NCI-H510A (cell line): Measurements from ENCODE around the gene EHBP1L1.

Experiments
- DNase-seq: peaks from one replicate; lab custom pipeline; 2025; lab: John Stamatoyannopoulos, UW

Gene EHBP1L1

DNA sequence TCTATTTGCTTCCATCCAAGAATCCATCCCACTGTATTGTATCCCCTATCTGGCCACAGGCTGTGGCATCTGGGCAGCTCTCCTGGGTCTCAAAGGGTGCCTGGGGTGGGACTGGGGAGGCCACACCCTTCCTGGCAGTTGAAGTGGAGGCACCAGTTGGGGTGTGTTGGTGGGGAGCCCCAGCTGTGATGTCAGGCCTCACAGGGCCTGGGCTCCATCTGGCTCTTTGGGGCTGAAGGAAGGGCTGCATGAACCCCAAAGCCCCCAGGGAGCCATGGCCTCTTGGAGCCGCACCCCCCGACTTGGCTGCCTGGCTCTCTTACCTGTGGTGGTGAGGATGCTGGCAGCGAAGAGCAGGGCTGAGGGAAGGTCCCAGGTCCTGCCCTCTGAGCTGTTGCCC lies 19.3 kb downstream of the EHBP1L1 start:
- no peak for DNase-seq

DNA sequence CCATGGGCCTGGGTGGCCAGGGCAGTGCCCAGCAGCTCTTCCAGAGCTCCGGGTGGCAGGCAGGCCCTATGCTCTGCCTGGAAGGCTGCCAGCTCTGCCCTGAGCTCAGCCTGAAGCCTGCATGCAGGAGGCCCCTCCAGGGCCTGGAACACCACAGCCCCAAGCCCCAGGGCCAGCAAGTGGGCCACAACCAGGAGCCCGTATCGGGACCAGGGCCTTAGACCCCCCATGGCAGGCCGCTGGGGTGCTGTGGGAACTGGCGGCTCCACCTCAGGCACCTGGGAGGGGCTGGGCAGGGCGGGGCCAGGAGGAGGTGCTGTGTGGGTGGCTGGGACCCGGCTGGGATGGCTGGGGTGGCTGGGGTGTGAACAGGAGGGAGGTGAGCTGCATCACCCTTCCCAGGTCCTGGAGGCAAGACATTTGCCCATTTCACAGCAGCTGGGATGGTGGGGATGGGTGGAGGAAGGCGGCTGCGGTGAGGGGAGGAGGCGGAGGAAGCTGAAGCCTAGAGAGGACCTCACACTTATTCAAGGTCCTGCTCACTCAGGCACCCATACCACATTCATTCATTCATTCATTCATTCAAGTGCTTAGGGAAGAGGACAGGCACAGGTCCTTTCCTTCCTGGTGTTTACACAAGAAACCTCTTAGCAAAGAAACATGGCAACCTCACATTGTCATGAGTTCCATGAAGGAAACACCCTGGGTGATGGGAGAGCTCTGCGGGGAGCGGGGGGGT lies 19.9 kb downstream of the EHBP1L1 start, which contains the start of gene KCNK7:
Gene KCNK7 (minus strand): TSS at position 258 of the 739 bp plus-strand sequence. CDS start 28 bp downstream, at position 230.
- DNase-seq = no peak

DNA sequence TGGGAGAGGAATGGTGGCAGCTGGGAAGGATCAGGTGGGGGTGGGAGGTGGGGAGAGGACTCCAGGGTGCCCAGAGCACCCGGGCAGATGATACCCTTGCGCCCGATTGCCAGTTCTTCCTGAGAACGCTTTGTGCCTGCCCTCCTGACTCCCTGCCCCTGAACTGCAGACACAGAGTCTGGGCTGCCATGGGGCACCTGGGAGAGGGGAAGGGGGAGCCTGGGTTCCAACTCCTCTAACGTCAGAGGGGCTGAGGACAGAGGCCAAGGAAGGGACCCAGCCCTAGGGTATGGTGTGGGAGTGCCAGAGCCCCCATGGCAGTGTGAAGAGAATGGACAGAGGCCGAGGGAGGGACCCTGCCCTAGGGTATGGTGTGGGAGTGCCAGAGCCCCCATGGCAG lies 20.7 kb downstream of the EHBP1L1 start:
- no peak for DNase-seq

DNA sequence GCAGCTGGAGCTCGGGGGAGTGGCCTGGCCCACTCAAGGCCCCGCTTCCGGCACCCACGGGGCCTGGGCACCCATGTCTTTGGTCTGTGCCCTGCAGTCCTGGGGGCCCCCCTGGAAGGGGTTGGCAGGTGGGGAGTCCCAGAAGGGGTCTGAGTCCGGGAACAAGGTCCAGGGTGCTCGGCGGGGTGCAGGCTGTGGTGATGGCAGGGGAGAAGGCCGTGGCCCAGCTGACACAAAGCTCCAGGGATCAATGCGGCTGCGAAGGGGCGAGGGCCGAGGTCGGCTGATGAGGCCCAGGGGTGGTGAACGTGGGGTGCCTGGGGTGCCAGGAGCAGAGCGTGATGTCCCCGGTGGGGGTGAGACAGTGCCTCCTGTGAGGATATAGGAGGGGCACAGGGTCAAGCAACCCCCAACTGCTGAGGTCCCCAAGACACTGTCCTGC lies 22.4 kb downstream of the EHBP1L1 start:
- DNase-seq = no peak

DNA sequence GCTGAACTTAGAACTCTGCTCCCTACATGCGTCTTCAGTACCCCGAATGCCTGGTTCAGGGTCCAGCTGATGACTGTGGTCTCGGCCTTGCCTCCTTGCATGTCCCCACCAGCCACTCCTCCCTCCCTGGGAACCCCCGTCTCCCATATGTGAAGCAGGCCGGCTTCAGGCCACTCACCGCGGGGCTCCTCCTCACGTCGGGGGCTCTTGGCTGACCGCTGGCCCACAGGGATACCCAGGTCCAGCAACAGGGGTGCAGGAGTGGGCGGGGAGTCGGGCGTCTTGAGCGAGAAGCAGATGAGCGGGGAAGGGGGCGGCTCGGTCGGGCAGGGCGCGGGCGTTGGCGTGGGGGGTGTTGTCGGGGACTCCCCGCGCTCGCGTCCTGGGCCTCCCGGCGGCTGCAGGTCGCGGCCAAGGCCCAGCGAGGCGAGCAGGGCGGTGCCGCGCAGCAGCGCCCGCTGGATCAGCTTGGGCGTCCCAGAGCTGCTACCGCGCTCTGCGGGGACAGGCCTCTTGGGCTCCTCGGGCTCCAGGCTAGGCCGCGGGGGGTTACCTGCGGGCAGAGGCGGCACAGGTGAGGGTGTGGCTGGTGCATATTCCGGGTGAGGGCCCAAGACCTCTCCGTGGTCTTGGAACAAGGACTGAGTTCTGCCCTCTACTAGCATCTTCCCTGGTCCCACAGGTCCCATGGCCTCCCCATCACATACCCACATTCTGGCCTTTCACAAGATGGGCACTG lies 23.5 kb downstream of the EHBP1L1 start:
- DNase-seq = no peak

DNA sequence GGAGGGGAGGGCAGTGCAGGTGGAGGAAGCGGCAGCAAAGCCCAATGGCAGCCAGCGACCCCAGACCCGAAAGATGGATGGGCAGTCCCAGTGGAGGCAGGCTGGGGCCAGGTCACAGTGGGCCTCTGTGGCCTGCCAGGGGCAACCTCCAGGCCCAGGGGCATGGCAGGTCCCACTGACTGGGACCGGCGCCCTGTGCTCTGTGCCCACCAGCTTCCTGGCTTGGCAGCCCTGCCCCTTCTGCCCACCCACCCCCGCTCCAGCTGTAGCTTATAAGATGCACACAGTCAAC lies 24.0 kb downstream of the EHBP1L1 start:
- no peak for DNase-seq

DNA sequence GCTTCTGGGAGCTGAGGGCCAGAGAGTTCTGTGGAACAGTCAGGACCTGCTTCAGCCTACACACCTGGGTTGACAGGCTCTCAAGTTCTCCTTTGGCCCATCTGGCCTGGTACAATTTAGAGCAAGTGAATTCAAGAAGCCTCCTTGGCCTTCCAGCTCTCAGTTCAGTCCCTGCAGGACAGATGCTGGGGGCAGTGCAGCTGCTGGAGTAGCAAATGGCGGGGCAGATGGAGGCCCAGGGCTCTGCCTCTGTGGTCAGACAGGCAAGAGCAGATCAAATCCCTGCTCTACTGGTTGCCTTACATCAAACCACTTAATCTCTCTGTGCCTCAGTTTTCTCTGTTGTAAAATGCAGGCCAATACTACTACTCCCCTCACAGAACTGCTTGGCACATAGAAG lies 28.4 kb downstream of the EHBP1L1 start:
- no peak for DNase-seq

DNA sequence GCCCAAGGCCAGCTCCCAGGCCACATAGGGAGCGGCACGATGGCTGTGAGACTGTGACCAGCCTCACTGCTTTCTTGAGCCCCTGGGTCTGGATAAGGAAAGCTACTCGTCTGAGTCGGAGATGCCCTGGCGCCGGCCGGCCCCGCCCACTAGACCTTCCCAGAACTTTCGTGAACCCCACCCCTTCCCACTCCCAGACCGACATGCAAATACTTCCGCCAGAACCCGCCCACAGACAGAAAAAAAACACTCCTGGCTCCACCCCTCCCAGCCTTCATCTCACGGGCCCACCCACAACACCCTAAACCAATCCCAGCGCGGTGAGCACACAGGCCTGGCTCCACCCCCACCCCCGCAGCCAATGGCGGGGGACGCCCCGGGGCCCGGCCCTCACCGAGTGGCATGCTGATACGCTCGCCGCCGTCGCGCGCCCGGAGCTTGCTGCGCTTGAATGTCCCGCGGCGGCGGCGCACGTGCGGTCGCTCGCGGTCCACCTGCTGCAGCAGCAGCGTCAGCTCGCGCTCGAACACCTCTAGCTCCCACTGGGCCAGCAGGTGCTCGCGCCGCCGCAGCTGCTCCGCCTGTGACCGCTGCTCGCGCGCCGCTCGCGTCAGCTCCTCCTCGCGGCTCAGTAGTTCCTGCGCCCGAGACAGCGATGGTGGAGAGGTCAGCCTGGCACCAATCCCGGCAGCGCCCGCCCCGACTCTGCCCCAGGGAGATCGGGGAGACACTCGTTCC lies 31.2 kb downstream of the EHBP1L1 start:
- no peak for DNase-seq

DNA sequence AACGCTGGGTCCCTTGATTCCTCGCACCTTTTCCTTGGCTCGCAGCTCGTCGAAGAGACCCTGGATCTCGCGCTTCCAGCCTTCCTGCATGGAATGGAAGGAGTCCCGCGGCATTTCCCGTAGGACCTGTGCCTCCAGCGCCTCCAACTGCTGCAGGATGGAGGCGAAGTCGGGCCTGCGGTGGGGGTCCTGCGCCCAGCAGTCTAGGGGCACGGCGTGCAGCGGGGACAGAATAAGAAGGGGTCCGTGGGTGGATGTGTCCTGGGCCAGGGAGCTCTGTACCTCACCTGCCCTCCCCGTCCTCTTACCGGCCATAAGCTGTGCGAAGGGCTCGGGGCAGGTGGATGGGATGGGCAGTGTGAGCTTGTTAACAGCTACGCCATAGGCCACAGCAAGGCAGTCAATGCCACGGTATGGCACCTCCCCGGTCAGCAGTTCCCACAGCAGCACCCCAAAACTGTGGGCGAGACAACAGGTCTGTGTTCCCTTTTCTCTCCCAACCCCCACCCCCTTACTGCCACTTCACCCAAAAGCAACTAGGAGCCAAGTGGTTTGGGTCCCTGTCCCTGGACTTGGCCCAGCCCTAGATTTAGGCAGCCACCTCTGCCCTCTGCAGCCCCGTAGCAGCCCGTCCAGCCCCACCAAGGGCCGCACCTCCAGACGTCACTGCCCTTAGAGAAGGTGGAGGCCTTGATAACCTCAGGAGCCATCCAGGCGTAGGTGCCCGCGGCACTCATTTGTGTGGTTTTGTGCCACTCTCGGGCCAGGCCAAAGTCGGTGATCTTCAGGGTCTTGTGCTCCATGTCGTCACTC lies 32.0 kb downstream of the EHBP1L1 start:
- DNase-seq = no peak

DNA sequence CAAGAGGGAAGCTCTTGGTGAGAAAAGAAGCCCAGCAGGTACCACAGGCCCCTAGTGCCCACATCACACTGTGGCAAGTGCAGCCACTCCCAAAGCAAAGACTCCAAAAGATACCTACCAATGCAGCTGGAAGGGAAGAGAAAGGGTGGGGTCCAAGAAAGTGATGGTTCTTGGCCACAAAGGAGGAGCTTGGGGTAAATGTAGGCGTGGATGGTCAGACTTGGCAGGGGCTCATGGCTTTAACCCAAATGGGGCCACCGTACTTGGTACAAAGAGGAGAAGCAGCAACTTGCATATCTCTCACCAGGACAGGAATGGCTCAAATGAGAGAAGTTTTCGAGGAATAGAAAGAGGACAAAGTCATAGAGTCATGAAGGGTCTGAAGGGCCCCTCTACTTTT lies 33.4 kb downstream of the EHBP1L1 start:
- no peak for DNase-seq

DNA sequence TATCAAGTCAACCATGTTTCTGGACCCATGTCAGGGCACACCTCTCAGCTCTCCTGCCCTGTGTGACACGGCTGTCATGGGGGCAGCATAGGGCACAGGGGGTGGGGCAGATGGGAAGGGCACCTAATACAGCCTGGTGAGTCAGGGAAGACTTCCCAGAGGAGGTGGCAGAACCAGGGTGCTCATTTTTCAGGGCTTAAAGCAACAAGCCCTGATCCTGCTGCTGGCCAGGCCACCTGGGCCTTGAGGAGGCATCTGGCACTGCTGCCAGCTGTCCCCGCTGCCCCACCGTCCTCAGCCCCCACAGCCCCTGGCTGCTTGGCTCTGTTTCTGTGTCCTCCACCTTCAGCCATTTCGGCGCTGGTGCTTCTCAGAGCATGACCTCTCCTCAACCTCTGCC lies 33.8 kb downstream of the EHBP1L1 start:
- DNase-seq = no peak

DNA sequence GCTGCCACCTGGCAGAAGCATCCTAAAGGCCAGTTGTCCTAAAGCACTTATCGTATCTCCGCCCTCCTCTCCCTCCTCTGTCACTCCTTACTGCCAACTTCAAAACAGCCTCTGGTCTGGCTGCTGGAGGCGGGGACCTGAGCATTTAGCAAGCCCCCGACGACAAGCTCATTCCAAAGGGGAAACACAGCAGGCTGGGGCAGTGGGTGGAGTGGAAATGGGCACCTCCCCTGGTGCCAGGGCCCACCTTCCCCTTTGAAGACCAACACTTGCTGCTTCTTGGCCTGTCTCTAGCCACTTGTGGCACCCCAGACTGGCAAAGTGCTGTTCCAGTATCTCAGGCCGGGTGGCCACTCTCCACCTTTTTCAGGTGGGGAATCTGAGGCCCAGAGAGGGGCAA lies 34.6 kb downstream of the EHBP1L1 start:
- no peak for DNase-seq

DNA sequence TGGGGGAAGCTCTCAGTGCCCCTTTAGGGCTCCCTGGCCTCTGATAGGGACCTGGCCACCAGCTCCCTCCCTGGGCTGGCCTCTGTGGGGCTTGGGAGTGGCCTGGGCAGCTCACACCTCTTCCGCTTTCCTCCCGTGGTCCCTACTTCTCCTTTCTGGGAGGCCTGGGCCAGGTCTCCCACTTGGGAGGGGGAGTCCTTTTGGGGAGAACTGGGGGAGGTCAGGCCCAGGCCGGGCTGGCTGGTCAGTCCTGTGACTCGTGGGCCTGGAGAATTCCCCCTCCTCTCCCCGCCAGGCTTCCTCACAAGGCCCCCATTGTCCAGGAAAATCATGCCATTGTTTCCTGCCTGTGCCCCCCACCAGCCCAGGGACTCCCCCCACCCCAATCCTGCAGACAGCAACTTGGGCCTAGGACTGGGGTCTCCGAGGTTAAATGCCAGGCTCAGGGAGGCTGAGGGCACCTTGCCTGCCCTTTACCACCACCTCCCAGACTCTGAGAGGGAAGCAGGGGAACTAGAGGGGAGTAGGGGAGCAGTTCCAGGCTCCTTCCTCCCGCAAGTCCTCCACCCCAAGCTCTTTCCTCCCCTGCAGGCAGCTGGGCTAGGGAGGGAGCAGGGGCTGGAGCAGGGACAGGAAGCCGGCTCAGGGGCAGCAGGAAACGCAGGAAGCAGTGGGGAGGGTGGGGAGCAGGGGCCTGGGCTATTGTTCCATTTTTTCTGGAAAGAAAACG lies 35.3 kb downstream of the EHBP1L1 start:
- no peak for DNase-seq

DNA sequence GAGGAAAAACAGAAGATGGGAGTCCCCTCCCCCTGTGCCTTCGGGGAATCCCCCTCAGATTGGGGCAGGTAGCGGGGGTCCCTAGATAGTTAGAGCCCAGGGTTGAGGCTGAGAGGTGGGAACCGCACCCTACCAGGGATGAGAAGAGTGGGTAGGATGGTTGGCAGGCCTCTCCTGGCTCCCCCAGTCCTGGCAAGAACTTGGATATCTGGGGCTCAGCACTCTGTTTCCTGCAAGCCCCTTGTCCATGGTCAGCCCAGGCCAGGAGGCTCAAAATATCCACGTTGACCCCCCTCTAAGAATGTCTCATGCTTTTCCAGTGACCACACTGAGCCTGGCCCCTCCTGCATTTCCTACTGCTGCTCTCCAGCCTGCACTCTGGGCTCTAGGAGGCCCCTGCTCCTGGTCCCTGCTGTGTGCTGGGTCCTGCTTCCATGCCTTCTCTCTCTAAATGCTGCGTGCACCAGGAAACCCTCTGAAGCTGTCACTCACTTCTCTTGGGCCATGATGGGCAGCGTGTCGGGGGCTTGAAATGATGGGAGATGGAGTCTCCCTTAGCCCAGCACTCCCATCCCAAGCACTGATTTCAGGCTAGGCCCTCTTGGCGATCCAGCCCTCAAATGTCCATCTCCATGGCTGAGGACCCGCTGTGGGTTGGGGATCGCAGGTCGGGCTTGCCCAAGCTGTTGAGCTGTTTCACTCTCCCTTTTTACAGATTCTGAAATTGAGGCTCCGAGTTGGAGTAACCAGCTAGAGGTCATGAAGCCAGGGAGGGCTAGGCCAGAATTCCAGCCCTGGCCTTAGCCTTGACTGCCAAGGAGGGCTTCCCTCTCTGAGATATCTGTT lies 36.1 kb downstream of the EHBP1L1 start:
- no peak for DNase-seq

DNA sequence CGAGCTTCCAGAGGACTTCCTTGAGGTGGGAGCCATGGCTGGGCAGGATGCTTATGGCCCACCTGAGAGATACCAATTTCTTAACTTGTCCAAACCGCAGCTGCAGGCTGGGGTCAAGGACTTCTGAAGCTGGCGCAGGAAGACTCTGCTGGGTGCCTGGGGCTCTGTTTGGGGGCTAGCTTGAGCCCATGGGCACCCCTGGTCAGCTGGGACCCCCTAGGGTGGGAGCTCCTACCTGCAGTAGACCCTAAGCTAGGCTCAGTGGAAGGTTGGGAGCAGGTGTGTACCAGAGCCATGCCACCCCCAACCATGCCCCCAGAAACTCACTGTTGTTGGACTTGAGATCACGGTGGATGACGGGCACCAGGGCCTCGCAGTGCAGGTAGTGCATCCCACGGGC lies 36.8 kb downstream of the EHBP1L1 start:
- DNase-seq = no peak

DNA sequence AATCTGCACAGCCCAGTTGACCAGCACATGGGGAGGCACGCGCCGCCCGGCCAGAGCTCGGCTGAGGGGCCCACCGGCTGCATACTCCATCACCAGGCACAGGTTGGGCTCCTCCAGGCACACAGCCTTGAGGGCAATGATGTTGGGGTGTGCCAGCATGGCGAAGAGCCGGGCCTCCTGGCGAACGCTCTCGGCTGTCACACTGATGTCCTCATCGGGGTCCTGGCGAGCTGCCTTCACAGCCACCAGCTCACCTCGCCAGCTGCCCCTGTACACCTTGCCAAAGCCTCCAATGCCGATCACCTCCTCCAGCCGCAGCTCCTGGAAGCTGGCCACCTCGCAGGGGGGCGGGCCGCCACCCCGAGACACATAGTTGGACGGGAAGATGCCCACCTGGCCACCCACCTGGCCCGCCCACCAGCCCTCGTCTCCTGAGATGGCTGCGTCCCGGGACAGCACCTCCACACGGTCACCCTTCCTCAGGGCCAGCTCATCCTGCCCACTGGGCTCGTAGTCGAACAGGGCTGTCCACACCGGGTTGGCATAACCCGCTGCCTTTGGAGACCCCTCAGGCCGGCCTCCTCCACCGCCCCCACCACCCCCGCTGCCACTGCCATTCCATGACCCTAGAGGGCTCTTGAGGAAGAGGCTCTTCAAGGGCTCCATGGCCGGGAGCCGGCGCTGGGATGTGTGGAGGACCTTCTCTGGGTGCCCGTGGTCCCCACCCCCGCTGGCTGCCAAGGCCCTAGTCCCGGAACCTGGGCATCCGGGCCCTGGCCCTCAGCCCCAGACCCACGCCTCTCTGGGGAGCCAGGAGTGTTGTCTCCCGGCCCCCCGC lies 37.5 kb downstream of the EHBP1L1 start:
- no peak for DNase-seq

DNA sequence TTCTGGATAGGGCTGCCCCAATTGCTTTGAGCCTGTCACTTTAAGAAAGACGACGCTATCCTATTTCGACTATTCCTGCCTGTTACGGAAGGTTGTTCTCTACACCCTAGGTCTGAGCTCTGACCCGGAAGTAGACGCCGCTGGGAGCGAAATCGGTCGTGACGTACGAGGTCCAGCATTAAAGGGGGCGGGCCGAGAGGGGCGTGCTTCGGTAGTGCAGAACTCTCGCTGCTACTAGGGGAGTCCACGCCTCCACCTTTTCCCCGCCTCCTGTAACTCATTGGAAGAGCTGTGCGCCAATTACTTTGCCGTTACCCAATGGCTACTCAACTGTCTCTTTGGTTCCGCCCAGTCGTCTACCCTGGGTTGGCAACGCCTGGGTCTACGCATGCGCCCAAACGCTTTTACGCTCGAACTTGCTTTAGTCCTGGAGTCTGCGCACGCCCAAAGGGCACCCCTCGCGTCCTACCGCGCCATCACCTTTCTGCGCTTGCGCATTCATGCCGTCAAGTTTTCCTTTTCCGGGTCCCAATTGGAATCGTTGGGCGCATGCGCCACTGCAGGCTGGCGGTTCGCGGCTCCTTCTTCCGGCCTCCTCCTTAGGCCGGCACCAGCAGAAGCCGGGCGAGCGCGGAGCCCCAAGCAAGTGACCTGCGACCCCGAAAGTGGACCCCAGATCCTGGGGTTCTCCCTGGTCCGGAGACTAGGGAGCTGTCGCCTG lies 39.5 kb downstream of the EHBP1L1 start, which contains the start of gene PCNX3:
Gene PCNX3 (plus strand): TSS at position 548 of the 721 bp plus-strand sequence. CDS start 536 bp downstream, outside the sequence.
- DNase-seq = peak; percentile 100

DNA sequence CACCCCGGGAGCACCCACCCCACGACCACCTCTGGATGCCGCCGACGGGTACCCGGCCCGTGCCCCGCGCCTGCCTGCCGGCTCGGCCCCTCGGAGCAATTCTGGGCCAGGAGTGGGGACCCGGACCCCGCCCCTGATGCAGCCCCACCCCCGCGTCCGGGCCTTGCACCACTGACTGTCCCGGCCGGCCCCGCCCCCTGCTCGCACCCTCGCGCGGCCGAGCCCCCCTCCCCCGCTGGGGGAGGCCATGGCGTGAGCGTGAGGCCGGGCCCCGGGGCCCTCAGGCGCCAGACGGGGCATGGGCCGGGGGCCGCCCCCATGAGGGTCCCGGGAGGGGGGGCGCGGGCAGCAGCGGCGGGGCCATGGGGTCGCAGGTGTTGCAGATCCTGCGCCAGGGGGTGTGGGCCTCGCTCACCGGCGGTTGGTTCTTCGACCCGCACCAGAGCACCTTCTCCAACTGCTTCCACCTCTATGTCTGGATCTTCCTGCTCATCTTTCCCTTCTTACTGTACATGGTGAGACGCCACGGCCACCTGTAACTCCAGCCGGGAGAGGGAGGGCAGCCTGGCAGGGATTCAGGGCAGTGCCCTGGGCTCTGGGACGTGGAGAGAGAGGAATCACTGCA lies 40.2 kb downstream of the EHBP1L1 start:
- peak; percentile 57 for DNase-seq
